ENCODE measurements around the gene PERCC1.

Gene PERCC1

DNA sequence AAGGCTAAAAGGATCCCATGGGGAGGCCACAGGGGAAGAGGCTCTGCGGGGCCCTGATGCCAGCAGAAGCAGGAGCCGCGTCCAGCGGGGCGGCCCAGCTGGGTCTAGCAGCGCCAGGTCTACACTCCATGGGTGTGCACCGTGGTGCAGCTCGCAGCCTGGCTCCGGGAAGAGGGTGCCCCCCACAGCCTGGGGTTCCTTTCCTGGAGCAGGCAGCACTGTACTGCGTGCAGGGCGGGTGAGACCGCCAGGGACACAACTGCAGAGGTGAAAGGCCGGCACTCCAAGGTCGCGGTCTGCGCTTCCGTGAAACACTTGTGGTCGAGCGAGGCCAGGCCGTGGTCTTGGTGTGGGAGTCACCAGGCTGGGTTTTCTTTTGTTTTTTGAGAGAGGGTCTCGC, 20.0 kb downstream of the PERCC1 start:
- Histone ChIP-seq H3K4me3 (ENCODE audit: low read length) (no peak overlapping the region), H3F3A (ENCODE audit: control insufficient read depth, insufficient read depth) (no peaks in the 10 kb centered on the region), H3K27ac (ENCODE audit: low read depth, low read length) (no peak overlapping the region), H3K79me2 (ENCODE audit: control insufficient read depth, low read length) (no peaks in the 10 kb centered on the region), H3K27me3 (ENCODE audit: control insufficient read depth, low read length) (no peaks in the 10 kb centered on the region), H3K9me2 (replicated peaks; ENCODE audit: control insufficient read depth, low read length) (no peaks in the 10 kb centered on the region), H4K20me1 (ENCODE audit: control insufficient read depth, insufficient read depth, low read depth, low read length) (no peaks in the 10 kb centered on the region), H3K4me2 (ENCODE audit: low read length) (no peak overlapping the region), H3K4me1 (ENCODE audit: control insufficient read depth, low read length) (no peaks in the 10 kb centered on the region), H3K9me3 (ENCODE audit: control insufficient read depth, insufficient read depth, low read length) (no peaks in the 10 kb centered on the region), H3K36me3 (ENCODE audit: control insufficient read depth, low read length) (peaks cover 24% of the 10 kb centered on the region)
- no peak for TF ChIP-seq EZH2phosphoT487 (IDR thresholded peaks at IDR 0.05; ENCODE audit: borderline replicate concordance, low read length)
- TF ChIP-seq CTCF (IDR thresholded peaks at IDR 0.05; ENCODE audit: low read depth, low read length, poor library complexity, severe bottlenecking): no peak

DNA sequence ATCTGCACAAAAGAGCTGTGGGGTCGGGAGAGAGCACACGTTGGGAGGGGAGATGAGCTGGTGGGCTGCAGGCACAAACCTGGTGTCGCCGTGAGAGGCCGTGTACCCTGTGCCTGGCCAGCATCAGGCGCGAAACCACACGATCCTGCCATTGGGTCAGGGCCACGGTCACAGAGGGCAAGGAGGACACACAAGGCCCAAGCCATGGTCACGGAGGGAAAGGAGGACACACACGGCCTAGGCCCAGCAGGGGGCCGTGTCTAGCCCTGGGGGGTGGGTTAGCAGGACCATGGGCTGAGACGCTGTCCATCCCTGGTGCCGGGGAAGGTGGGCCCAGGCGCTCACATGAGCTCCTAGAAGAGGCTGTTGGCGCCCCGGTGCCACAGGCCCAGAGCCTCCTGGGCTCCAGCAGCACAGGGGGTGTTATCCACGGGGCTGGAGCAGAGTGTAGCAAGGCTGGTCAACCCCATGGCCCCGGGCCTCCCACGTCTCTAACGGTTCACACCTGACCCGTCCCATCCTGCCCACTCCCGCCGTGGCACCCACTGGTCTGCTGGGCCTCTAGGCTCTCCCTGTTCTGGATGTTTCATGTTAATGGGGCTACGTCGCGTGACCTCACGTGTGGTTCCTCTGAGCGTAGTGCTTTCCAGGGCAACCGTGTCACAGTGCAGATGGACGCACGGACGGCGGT, 21.0 kb downstream of the PERCC1 start:
- H3F3A ChIP-seq (ENCODE audit: control insufficient read depth, insufficient read depth): no peaks in the 10 kb centered on the region
- H4K20me1 ChIP-seq (ENCODE audit: control insufficient read depth, insufficient read depth, low read depth, low read length): no peaks in the 10 kb centered on the region
- TF ChIP-seq EZH2phosphoT487 (IDR thresholded peaks at IDR 0.05; ENCODE audit: borderline replicate concordance, low read length) (no peak), CTCF (IDR thresholded peaks at IDR 0.05; ENCODE audit: low read depth, low read length, poor library complexity, severe bottlenecking) (no peak)
- no peaks in the 10 kb centered on the region for H3K4me1 ChIP-seq (ENCODE audit: control insufficient read depth, low read length)
- no peaks in the 10 kb centered on the region for H3K9me2 ChIP-seq (replicated peaks; ENCODE audit: control insufficient read depth, low read length)
- H3K27ac ChIP-seq (ENCODE audit: low read depth, low read length): no peak overlapping the region
- H3K4me2 ChIP-seq (ENCODE audit: low read length): no peak overlapping the region
- no peak overlapping the region for H3K4me3 ChIP-seq (ENCODE audit: low read length)
- peaks cover 24% of the 10 kb centered on the region for H3K36me3 ChIP-seq (ENCODE audit: control insufficient read depth, low read length)
- H3K27me3 ChIP-seq (ENCODE audit: control insufficient read depth, low read length): no peaks in the 10 kb centered on the region
- no peaks in the 10 kb centered on the region for H3K79me2 ChIP-seq (ENCODE audit: control insufficient read depth, low read length)
- no peaks in the 10 kb centered on the region for H3K9me3 ChIP-seq (ENCODE audit: control insufficient read depth, insufficient read depth, low read length)

DNA sequence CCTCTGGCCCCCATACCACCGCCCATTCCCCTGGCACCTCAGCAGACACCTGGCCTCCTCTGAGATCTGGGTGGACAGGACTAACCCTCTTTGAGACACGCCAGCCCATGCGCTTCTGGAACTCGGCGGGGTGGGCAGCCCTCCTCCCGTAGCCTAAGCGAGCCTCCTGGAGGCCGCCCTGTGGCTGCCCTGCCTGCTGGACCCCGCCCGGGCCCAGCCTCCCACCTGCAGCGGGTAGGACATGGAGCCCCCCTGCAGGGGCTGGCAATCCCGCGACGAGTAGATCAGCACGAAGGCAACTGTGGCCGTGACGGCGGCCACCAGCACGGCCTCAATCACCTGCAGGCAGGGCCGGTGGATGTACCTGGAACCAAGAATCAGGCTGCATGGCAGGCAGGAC, 21.7 kb downstream of the PERCC1 start:
- Histone ChIP-seq H3K79me2 (ENCODE audit: control insufficient read depth, low read length) (no peaks in the 10 kb centered on the region), H4K20me1 (ENCODE audit: control insufficient read depth, insufficient read depth, low read depth, low read length) (no peaks in the 10 kb centered on the region), H3K4me2 (ENCODE audit: low read length) (no peak overlapping the region), H3K4me1 (ENCODE audit: control insufficient read depth, low read length) (no peaks in the 10 kb centered on the region), H3K27me3 (ENCODE audit: control insufficient read depth, low read length) (no peaks in the 10 kb centered on the region), H3F3A (ENCODE audit: control insufficient read depth, insufficient read depth) (no peaks in the 10 kb centered on the region), H3K9me3 (ENCODE audit: control insufficient read depth, insufficient read depth, low read length) (no peaks in the 10 kb centered on the region), H3K27ac (ENCODE audit: low read depth, low read length) (no peak overlapping the region), H3K4me3 (ENCODE audit: low read length) (no peak overlapping the region), H3K36me3 (ENCODE audit: control insufficient read depth, low read length) (peaks cover 24% of the 10 kb centered on the region), H3K9me2 (replicated peaks; ENCODE audit: control insufficient read depth, low read length) (no peaks in the 10 kb centered on the region)
- no peak for TF ChIP-seq CTCF (IDR thresholded peaks at IDR 0.05; ENCODE audit: low read depth, low read length, poor library complexity, severe bottlenecking)
- no peak for TF ChIP-seq EZH2phosphoT487 (IDR thresholded peaks at IDR 0.05; ENCODE audit: borderline replicate concordance, low read length)
